Activated naive CD4-positive, alpha-beta T cell treated with anti-CD3 and anti-CD28 coated beads, Interleukin-2, amount 50 U/mL, for 16 hours (primary cell): ENCODE results near the gene FBXO44.
"Not testable (repeated sequence)": the region's sequence is repeated elsewhere in the genome, so short reads cannot be mapped to it uniquely, and the experiment has no call there.

Source experiments
- DNase-seq: peaks from one replicate; pipeline ENCODE4 v3.0.0-alpha.2; 2020

Gene FBXO44, protein sequence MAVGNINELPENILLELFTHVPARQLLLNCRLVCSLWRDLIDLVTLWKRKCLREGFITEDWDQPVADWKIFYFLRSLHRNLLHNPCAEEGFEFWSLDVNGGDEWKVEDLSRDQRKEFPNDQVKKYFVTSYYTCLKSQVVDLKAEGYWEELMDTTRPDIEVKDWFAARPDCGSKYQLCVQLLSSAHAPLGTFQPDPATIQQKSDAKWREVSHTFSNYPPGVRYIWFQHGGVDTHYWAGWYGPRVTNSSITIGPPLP

DNA sequence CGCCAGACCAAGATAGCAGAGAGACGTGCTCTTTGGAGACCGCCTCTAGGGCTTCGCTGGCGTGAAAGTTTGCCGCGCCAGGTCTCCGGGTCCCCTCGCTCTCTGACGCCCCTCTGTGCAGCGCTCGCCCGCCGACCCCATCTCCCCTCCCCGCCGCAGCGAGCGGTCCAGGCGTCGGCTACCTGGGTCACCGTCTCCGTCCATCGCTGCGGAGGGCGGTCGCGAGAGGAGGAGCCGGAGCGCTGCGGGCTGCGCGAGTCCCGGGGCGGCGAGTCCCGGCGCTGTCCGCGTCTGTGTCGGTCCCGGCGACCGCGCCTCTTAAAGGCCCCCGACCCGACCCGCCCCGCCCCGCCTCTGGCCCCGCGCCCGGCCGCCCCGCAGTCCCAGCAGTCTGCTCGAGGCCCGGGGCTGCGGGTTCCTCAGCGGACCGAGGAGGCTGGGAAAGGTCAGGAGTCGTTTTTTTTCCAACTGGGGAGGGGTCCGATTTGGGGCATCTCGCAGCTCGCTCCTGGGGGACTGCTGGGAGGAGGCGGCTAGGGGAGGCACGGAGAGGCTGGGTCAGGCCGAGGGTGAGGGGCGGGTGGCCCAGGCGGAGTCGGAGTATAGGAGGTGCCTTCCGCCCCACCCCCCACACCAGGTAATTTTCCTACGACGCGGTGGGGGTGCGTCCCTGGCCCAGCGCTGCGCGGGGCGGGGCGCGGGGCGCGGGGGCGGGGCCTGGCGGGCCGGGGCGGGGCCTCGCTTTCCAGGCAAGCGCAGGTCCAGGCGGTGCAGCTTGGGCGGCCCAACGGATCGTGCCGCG is at the start of gene FBXO44, which contains the start of gene FBXO2:
Gene FBXO44 (plus strand): TSS at position 741 of the 802 bp plus-strand sequence. CDS start 959 bp downstream, outside the sequence.
Gene FBXO2 (minus strand): TSS at position 293 of the 802 bp plus-strand sequence. CDS start 89 bp downstream, at position 204.
- peak; percentile 74 for DNase-seq

DNA sequence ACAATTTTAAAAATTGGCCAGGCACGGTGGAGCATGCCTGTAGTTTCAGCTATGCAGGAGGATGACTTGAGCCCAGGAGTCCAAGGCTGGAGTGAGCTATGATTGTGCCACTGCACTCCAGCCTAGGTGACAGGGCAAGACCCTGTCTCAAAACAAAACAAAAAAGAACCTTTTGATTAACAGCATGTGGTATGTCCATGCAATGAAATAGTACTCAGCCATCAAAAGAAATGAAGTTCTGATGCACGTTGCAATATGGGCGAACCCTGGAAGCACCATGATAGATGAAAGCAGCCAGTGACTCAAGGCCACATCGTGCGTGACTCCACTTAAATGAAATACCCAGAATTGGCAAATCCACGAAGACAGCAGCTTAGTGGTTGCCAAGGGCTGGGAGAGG is 47.9 kb upstream of the FBXO44 start:
- no peak for DNase-seq

DNA sequence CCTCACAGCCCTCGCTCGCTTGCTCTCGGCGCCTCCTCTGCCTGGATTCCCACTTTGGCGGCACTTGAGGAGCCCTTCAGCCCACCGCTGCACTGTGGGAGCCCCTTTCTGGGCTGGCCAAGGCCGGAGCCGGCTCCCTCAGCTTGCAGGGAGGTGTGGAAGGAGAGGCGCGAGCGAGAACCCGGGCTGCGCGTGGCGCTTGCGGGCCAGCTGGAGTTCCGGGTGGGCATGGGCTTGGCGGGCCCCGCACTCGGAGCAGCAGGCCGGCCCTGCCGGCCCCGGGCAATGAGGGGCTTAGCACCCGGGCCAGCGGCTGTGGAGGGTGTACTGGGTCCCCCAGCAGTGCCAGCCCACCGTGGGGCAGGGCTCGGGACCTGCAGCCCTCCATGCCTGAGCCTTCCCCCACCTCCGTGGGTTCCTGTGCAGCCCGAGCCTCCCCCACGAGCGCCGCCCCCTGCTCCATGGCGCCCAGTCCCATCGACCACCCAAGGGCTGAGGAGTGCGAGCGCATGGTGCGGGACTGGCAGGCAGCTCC is 46.0 kb upstream of the FBXO44 start:
- not testable (repeated sequence) for DNase-seq

DNA sequence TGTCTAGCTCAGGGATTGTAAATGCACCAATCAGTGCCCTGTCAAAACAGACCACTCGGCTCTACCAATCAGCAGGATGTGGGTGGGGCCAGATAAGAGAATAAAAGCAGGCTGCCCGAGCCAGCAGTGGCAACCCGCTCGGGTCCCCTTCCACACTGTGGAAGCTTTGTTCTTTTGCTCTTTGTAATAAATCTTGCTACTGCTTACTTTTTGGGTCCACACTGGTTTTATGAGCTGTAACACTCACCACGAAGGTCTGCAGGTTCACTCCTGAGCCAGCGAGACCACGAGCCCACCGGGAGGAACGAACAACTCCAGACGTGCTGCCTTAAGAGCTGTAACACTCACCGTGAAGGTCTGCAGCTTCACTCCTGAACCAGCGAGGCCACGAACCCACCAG is 45.3 kb upstream of the FBXO44 start:
- not testable (repeated sequence) for DNase-seq

DNA sequence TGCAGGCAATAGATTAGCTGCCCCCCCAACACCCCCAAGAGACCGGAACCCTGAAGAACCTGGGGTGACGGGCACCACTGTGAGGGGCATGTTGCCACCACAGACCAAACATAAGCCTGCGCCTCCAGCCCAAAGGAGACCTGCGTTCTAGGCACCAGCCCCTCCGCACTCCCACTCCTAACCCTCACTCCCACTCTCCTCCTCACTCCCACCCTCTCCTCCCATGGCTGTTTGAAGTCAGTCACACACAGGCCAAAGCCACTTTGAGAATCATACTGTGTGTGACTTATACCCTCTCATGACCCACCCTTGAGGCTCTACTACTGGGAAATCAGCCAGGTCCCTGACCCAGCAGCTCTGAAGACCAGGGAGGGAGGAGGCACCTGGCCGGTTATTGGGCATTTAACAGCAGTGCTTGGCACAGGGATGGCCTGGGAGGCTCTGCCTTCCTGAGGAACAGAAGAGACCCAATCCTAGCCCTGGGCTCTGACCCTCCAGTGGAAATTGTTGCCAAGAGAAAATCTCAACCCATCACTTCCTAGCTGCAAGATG is 44.0 kb upstream of the FBXO44 start:
- no peak for DNase-seq

DNA sequence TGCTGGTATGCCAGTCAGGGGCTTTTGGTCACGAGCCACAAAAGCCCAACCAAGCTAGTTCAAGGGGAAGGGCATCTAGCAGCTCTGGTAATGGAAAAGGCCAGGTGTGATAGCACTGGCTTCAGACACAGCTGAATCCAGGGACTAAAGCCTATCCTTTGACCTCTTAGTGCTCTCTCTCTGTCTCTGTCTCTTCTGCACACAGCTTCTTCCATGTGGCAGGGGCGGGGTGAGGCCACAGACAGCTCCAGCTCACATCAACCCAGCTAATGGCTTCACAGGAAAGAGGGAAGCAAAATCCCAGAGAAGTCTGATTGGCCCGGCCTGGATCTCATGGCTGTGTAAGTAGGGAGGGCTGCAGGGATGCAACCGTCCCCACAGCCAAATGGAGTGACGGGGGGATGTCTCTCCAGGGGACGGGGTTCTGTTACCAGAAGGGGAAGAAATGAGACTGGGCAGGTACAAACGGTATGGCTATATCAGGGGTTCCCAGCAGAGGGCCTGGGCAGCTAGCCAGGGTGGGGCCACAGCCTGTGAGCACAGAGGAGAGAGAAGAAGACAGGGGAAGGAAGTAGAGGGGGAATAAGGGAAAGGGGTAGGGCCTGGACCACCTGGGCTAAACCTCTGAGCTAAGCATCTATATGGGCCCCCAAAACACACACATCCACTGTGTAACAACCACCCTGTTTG is 42.9 kb upstream of the FBXO44 start:
- no peak for DNase-seq

DNA sequence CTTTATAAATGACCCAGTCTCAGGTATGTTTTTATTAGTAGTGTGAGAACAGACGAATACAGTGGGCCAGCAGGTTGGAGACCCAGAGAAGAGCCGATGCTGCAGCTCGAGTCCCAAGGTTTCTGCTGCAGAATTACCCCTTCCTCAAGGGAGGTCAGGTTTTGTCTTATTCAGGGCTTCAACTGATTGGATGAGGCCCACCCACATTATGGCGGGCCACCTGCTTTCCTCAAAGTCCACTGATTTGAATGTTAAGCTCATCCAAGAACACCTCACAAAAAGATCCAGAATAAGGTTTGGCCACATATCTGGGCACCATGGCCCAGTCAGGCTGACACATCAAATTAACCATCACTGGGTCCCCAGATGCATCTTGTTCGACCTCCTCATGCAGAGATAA is 41.3 kb upstream of the FBXO44 start:
- no peak for DNase-seq

DNA sequence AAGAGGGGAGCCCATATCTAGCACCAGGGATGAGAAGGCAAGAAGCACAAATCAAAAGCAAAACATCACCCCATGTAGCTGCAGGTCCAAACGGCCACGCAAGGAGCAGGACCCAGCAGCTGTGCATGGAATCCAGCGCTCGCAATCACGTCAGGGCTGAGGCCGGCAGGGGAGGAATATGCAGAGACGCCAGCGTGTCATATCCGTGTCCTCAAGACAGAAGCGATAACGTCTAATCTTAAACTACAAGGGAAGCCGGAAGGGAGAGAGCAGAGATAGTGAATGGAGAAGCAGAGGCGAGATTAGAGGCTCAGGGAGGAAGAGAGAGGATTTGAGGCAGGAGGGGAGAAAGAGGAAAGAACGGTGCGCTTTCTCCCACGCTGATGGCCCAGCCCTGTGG is 39.6 kb upstream of the FBXO44 start:
- no peak for DNase-seq

DNA sequence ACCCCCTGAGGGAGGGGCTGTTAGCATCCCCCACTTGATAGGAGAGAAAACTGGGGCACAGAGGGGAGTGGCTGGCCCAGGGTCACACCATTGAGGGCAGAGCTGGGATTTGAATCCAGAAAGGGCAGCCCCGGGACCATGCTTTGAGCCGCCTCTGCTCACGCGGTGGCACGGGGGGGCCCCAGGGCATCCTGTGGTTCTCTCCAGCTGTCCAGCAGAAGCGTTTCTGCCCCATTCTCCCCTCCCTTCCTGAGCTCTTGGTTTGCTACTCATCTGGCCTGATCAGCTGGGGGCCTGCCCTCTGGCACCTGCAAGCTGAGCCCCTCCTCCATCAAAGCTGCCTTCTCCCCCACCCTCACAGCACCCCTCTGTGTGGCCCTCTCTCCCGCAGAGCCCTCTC is 37.9 kb upstream of the FBXO44 start:
- DNase-seq, result no peak

DNA sequence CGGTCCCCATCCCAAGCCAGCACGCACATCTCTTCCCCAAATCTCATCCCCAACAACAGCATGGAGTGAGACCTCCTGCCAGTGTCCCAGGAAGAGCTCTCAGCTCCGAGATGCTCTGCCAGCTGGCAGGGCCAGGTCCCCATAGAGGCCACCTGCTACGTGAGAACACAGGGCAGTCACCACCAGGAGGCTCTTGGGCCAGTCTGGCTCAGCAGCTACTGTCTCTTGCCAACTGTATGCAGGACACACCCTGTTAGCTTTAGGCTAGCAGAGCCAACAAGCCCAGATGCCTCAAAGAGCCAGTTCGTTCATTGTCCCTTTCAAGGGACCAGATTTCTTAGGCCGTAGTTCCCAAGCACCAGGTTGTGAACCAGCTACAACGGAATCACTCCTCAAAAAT is 37.4 kb upstream of the FBXO44 start:
- no peak for DNase-seq

DNA sequence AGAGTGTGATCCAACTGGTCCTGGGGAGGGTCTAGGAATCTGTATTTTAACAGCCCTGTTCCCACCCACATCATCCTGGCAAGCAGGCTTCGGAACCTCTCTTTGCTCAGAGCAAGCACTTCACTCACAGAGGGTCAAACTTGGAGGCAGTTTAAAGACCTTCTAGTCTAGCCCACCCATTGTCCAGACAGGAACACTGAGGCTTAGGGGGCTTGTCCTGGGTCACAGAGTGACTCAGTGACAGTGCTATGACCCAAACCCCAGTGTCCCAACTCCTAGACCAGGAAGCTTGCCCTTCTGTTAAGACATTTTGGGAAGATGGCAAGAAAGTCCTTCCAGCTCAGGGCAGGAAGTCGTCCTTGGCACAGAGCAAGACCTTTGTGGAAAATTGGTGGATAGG is 36.9 kb upstream of the FBXO44 start:
- no peak for DNase-seq

DNA sequence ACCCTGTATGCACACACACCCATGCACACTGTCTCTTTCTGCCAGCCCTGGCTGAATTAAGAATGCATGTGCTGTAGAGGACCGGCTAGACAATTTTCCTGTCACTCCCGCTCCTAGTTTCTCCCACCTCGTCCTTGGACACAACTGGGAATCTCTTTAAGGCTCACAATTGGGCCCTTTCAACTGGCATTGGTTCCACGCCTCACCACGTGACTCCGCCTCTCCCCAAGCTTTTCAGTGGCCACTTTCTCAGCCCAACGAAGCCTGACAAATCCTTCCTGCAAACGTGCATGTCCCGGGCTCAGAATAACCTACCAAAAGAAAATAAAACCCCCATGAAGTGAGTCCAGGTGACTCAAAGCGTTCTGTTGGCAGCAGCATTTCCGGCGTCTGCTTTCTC is 34.3 kb upstream of the FBXO44 start:
- no peak for DNase-seq

DNA sequence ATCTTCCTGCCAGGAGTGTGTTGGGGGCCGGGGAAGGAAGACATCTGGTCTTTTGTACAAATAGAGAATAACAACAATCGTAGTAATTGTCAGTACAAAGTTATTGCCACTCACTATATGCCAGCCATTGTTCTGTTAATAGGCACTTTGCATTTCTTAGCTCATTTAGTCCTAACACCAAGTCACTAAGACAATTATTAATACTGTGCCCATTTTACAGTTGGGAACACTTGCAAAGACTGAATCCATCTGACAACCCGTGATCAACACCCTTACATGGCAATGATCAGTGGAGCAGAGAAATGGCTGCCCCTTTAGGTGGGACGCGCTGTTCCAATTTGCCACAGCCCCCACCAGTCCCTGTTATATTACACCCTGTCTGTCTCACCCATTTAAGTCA is 33.8 kb upstream of the FBXO44 start:
- no peak for DNase-seq

DNA sequence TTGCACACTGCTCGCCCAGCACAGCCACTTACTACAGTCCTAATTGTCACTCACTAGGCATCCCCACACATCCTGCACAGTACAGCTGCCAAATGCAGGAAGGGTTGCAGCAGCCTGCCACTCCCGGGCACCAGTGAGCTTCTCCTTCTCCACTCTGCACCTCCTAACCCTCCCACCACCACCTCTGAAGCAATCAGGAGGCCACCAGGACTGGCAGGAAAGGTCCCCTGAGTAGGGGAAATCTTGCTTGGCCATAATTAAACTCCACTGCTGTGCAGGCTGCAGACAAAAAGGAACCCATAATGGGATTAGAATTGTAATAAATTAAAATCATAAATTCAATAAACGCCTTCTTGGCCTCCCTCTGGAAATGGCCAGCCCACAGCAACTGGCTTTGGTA is 32.3 kb upstream of the FBXO44 start:
- no peak for DNase-seq

DNA sequence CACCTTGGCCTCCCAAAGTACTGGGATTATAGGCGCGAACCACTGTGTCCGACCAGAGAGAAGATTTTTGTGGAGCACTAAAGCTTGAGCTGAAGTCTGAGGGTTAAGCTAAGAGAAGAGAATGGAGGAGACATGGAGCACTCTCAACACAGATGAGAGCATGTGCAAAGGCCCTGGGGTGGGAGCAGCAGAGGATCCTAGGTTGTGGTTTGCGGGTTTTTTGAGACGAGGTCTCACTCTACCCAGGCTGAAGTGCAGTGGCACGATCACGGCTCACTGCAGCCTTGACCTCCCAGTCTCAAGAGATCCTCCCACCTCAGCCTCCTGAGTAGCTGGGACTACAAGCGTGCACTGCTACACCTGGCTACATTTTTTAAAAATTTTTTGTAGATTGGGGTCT is 31.0 kb upstream of the FBXO44 start:
- no peak for DNase-seq

DNA sequence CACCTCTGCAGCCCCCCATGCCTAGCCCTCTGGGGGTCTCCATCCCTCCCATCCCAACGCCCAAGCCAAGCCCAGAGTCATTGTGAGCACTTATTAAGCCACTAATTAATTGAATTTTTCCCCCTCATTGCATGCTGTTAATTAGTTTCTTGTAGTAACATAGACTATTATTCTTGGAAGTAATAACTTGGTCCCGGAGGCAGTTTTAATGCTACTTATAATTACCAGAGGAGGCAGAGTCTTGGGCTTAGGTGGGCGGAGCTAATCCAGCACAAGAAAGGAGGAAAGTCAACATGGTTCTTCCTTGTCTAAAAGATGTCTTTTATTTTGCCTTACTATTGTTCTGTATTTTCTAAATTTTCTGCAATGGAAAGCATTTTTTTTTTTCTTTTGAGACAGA is 28.1 kb upstream of the FBXO44 start:
- no peak for DNase-seq

DNA sequence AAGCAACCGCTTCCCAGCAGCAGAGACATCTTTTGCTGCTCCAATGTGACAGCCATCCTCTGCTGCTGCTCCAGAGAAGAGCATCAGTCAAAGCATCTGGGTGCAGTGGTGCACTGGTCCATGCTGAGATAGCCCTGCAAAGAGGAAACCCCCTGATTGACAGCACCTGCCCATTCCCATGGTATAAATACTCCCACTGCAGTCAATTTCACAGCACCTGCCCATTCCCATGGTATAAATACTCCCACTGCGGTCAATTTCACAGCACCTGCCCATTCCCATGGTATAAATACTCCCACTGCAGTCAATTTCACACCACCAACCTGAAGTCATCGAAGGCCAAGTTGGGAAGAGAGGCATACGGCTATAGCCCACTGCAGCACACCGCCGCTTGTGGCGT is 25.9 kb upstream of the FBXO44 start:
- no peak for DNase-seq

DNA sequence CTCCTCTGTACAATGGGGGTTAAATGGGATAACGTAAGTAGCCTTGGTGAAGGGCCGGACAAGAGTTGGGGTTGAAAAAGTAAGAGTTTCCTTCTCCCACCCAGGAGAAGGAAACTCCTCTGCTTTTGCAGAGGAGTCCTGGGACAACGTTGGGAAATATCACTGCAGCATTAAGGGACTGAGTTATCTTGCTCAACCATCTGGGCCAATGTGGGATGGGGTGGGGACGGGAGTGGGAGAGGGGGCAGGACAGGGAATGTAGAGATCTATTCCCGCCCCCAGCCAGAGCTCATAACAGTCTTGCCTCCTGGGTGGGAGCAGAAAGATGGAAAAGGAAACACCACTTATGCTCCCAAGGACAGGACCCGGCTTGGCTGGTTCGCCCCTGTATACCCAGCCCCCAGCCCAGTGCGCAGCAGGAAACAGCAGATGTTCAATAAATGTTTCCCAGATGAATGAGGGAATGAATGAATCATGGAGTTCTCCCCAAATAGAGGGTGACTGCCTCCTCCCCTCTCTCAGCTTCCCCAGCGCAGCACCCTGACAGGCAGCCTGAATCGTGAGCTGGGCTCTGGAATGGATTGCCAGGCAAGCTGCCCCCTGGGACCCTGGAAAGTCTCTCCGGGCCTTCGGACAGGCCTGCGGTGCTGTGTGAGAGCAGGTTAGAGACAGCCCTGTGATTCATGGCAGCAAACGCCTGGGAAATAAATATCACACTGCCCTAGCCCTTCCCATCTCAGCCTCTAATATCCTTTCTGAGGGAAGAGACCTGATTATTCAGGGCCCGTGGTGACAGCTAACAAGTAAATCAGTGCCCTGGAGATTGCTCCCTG is 25.3 kb upstream of the FBXO44 start:
- no peak for DNase-seq

DNA sequence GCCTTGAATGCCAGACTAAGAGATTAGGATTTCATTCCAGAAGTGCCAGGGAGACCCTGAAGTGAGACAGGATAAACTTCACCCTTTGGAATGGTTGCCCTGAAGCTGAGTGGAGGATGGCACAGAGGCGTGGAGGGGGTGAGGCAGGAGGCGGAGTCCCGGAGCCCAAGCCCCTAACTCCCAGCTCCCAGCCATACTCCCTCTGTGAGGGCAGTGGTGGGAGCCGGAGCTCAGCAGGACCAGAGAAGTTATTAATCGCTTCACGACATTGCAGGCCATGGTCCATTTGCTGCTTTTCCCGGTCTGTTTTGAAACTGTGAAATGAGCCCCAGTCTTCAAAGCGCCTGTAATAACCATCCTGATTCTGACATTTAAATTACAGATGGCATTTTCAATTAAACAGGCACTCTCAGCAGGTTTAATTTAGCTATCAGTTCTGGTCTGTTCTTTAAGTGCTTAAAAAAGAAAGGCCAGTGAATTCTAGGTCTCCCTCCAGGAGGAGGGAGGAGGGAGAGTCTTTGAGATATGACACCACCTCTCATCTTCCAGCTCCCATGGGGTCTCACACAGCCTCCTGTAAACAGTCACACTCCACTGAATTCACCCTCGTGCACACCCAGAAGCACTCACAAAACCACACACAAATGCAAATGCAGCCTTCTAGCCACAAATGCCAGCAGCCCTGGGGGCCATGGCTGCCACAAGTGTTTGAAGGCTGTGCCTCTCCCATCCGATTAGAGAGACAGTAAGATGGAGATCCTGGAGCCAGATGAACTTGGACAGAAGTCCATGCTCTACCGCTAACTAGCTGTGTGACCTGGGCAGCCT is 20.1 kb upstream of the FBXO44 start:
- no peak for DNase-seq

DNA sequence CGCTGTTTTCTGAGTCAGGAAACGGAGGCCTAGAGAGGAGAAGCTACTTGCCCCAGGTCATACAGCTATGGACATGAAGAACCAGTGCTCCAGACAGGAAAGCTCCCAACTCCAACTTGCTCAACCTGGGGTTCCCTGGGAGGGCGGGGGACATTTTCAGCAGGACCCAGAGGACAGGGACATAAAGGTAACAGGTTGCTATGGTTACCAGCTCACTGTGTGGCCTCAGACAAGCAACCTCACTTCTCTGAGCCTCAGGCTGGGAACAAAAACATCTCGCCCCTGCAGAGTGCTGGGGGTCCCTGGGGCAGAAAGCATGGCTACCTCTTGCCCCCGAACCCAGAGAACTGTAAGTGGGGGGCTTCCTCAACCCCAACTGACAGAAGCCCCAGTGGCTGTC is 16.6 kb upstream of the FBXO44 start:
- DNase-seq, result no peak

DNA sequence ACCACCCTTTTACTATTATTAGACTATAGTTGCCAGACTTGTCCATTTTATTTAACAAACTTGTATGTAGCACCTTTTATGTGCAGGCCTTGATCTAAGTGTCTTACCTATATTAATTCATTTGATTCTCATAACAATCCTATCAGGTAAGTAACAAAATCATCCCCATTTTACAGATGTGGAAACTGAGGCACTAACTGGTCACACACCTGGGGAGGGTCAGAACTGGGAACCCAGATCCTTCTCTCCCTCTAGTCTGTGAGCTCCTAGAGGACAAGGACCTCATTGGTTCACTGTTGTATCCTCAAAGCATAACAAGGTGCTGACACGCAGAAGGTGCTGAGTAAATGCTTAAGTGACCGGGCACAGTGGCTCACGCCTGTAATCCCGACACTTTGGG is 15.3 kb upstream of the FBXO44 start:
- DNase-seq, result no peak
